ENCODE results near the gene GRID1.

GRID1 gene

DNA sequence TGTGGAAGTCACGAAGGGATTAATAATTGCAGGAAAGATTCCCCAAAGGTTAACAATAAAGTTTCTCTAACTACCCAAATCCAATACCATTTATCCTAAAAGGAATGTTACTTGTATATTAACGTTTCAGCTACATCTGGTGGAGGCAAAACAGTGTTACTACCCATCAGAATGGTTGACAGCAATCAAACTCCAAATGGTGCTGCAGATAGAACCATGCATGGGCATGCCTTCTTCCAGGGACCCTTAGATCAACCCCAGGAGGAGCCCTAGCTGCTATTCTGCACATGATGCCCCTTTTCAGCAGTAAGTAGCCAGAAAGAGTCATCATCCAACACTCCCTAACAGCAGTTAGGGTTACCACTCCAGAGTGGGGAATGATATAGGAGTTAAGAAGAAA is 336.3 kb downstream of the GRID1 start:
- DNase-seq, result no peak
- Mint-ChIP-seq H3K4me1 (no peaks in the 10 kb centered on the region), H3K27ac (no peak overlapping the region), H3K9me3 (peaks cover 5% of the 10 kb centered on the region in 2 donors), H3K27me3 (peaks cover 19 to 24% of the 10 kb centered on the region in 2 donors), H3K4me3 (no peak overlapping the region), H3K36me3 (no peaks in the 10 kb centered on the region)
- no peak for ATAC-seq (replicated peaks)

DNA sequence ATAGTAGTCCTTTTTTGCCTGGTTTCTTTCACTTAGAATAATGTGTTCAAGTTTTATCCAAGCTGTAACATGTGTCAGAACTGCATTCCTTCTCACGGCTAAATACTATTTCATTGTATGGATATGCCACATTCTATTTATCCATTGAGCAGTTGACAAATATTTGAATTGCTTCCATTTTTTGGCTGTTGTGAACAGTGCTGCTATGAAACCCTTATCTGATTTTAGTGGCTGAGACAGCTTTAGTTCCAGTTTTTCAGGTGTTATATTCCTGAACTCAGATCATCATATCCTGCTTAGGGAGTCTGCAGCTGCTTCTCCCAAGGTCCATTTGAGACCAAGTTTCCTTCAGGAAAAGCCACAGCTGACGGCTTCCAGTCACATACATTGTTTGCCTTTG is 339.2 kb downstream of the GRID1 start:
- Mint-ChIP-seq H3K36me3 (no peaks in the 10 kb centered on the region), H3K9me3 (peaks cover 5% of the 10 kb centered on the region in 2 donors), H3K4me1 (no peaks in the 10 kb centered on the region), H3K27me3 (peaks cover 14 to 27% of the 10 kb centered on the region in 2 donors), H3K27ac (no peak overlapping the region), H3K4me3 (no peak overlapping the region)
- ATAC-seq (replicated peaks) (no peak), DNase-seq (no peak)

DNA sequence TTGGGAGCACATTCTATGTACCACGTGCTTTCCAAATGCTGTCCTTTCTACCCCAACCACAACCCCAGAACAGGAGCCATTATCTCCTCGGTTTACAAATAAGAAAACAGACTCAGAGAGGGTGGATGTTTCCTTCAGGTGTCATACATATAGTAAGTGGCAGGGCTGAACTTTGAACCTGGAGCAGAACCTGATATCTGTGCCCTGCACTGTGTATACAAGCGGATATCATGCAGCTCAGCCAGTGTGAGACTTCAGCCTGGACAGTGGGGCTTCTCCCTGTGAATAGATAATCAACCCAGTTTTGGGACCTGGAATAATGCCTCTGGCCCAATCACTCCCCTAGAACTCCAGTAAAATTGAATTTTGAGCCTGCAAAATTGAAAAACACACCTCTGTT is 341.1 kb downstream of the GRID1 start:
- Mint-ChIP-seq H3K27me3 (peaks cover 7 to 18% of the 10 kb centered on the region in 2 donors), H3K36me3 (no peaks in the 10 kb centered on the region), H3K4me1 (no peaks in the 10 kb centered on the region), H3K9me3 (peaks cover 0 to 3% of the 10 kb centered on the region in 2 donors), H3K27ac (no peak overlapping the region), H3K4me3 (no peak overlapping the region)
- ATAC-seq (replicated peaks) (no peak), DNase-seq (no peak)

DNA sequence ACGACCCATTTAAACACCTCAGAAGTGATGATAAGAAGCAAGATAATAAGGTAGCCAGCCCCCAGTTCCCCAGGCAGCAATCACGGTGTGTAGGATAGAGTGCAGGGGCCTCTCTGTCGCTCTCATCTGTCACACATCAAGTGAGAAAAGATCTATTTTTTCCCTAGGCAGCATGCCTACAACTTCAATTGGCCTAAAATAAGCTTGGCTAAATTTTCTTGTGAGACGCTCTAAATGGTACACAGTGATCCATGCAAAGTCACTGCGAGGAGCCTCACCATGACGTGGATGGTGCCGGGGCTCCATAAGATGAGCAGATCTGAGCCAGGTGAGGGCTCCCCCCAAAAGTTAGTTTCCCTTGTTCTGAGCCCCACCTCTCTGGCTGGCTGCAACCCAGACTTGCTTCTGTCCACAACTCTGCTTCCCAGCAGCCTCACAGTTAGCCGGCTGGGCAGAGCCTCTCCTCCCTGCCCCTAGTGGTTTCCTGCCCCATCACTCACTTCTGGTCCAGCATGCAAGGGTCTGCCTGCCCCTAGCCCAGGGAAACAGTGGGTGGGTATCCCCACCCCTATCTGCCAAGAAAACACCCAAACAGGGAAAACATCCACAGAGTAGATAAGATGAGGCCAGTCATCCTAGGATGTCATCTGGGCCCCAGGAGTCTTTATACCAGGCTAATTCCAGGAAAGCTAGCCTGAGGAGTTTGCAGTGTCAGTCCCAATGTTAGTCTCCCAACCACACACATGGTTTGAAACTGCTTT is 342.1 kb downstream of the GRID1 start:
- no peak for DNase-seq
- no peaks in the 10 kb centered on the region for H3K4me1 Mint-ChIP-seq
- no peaks in the 10 kb centered on the region for H3K36me3 Mint-ChIP-seq
- no peak for ATAC-seq (replicated peaks)
- no peak overlapping the region for H3K27ac Mint-ChIP-seq
- H3K27me3 Mint-ChIP-seq, result peaks cover 7 to 18% of the 10 kb centered on the region in 2 donors
- peaks cover 0 to 3% of the 10 kb centered on the region in 2 donors for H3K9me3 Mint-ChIP-seq
- H3K4me3 Mint-ChIP-seq, result no peak overlapping the region

DNA sequence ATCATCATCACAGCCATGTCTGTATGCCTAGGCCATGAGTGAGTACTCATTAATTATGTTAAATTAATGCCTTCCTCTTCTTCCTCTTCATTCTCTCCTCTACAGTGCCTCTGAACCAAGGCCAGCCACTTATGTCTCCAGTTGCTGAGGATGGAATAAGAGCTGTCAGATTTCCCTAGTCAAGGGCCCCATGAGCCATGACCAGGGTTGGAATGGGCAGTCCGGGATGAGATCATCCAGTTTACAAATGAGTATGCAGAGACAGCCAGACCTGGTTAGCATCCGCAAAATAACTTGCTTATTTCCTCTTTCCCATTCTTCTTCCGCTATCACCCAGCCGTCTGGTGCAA is 342.7 kb downstream of the GRID1 start:
- H3K4me3 Mint-ChIP-seq, result no peak overlapping the region
- H3K36me3 Mint-ChIP-seq, result no peaks in the 10 kb centered on the region
- ATAC-seq (replicated peaks) (no peak), DNase-seq (no peak)
- H3K9me3 Mint-ChIP-seq, result peaks cover 0 to under 1% of the 10 kb centered on the region in 2 donors
- peaks cover 5 to 13% of the 10 kb centered on the region in 2 donors for H3K27me3 Mint-ChIP-seq
- H3K4me1 Mint-ChIP-seq, result no peaks in the 10 kb centered on the region
- no peak overlapping the region for H3K27ac Mint-ChIP-seq

DNA sequence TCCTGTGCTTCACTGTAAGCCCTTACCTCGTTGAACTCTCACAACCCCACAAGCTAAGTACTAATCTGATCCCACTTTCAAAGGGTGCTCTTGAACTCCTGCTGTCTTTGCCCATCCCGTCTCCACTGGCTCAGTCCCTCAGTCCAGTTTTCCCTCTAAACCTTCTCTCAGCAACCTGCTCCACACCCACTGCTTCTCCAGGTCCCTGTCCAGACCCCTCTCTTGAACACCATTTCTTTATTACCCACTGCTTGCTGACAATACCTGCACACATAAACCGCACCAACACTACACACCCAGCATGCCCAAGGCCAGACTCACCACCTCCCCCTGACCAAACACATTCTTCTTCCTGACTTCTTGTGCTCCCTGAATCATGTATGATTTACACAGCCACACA is 343.3 kb downstream of the GRID1 start:
- Mint-ChIP-seq H3K9me3 (no peaks in the 10 kb centered on the region), H3K4me1 (no peaks in the 10 kb centered on the region), H3K4me3 (no peak overlapping the region), H3K27me3 (peaks cover 3 to 10% of the 10 kb centered on the region in 2 donors), H3K27ac (no peak overlapping the region), H3K36me3 (no peaks in the 10 kb centered on the region)
- ATAC-seq (replicated peaks), result no peak
- DNase-seq, result no peak

DNA sequence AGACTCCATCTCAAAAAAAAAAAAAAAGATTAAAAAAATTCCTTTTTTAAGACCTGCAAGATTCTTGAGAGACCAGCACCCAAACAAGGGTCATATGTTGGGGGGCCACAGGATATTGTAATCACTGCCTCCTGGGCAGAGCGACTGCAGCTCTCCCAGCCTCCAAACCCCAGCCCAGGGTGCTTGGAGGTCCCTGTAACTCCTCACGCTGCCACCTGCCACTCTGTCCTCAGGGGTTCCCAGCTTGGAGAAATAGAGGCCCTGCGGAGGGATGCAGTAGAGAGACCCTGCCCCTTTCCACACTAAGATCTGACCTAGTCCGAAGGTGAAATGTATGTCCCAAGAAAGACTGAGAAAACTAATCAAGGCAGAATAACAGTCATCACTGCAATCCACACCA is 343.7 kb downstream of the GRID1 start:
- Mint-ChIP-seq H3K9me3 (no peaks in the 10 kb centered on the region), H3K36me3 (no peaks in the 10 kb centered on the region)

DNA sequence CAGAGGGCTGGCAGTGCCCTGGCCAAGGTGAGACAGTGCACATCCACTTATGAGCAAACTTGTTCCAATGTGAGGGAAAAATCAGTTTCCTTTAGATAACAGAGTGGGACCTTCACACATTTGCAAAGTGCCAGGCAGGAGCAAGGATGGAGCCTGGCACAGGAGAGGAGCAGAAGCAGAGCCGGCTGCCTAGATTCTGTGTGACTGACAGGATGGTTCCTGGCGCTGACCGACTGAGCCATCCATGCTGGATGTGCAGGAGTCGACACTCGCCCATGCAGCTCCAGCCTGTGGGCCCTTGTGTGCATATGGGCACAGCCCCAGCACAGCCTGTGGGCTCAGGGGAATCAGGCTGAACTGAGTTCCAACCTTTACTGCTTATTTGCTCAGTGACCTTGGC is 346.5 kb downstream of the GRID1 start:
- no peak for DNase-seq
- peaks cover 7 to 17% of the 10 kb centered on the region in 2 donors for H3K27me3 Mint-ChIP-seq
- peaks cover 6 to 9% of the 10 kb centered on the region in 2 donors for H3K4me1 Mint-ChIP-seq
- H3K9me3 Mint-ChIP-seq, result no peaks in the 10 kb centered on the region
- no peak for ATAC-seq (replicated peaks)
- no peak overlapping the region for H3K4me3 Mint-ChIP-seq
- H3K27ac Mint-ChIP-seq, result no peak overlapping the region
- no peaks in the 10 kb centered on the region for H3K36me3 Mint-ChIP-seq

More for the DNA sequence above, 343.7 kb downstream of the GRID1 start:
- no peak for ATAC-seq (replicated peaks)
- Mint-ChIP-seq H3K4me1 (peaks cover 2 to 3% of the 10 kb centered on the region in 2 donors), H3K27me3 (peaks cover 4 to 12% of the 10 kb centered on the region in 2 donors), H3K27ac (no peak overlapping the region), H3K4me3 (no peak overlapping the region)
- no peak for DNase-seq

DNA sequence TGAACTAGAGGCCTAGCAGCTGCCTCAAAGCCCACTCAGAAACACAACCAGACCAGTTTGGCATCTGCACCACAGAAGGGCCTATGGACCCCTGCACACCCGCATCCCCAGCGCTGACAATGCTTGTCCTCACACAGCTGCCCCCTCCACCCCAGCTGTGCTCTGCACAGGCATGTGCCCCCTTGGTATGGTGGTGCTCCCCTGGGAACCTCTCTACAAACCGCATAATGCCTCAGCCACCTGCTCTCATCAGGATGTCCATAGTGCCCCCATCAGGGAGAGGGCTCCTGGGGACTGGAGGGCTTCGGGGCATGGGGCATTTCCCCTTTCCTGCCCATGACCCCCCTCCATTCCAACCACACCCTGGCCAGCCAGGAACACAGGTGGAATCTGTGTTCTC is 347.5 kb downstream of the GRID1 start:
- DNase-seq, result no peak
- Mint-ChIP-seq H3K4me3 (no peak overlapping the region), H3K27ac (no peak overlapping the region)

DNA sequence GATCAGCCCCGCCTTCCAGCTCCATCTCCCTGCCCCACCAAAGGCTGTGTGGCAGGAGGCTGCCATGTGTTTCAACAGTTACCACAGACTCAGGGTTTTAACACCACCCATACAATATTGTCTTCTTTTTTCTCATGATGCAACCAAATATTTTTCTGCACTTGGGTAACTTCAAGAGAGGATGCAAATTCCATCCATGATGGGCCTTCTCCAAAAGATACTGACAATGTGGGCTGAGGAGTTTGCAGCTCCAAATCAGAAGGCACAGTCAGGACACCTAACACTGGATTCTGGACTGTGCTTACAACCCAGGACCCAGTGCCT is 347.9 kb downstream of the GRID1 start:
- H3K4me1 Mint-ChIP-seq, result peaks cover 6 to 9% of the 10 kb centered on the region in 2 donors

More for the DNA sequence above, 347.5 kb downstream of the GRID1 start:
- Mint-ChIP-seq H3K4me1 (peaks cover 6 to 9% of the 10 kb centered on the region in 2 donors), H3K9me3 (no peaks in the 10 kb centered on the region), H3K27me3 (peaks cover 7 to 17% of the 10 kb centered on the region in 2 donors), H3K36me3 (no peaks in the 10 kb centered on the region)
- ATAC-seq (replicated peaks), result no peak

DNA sequence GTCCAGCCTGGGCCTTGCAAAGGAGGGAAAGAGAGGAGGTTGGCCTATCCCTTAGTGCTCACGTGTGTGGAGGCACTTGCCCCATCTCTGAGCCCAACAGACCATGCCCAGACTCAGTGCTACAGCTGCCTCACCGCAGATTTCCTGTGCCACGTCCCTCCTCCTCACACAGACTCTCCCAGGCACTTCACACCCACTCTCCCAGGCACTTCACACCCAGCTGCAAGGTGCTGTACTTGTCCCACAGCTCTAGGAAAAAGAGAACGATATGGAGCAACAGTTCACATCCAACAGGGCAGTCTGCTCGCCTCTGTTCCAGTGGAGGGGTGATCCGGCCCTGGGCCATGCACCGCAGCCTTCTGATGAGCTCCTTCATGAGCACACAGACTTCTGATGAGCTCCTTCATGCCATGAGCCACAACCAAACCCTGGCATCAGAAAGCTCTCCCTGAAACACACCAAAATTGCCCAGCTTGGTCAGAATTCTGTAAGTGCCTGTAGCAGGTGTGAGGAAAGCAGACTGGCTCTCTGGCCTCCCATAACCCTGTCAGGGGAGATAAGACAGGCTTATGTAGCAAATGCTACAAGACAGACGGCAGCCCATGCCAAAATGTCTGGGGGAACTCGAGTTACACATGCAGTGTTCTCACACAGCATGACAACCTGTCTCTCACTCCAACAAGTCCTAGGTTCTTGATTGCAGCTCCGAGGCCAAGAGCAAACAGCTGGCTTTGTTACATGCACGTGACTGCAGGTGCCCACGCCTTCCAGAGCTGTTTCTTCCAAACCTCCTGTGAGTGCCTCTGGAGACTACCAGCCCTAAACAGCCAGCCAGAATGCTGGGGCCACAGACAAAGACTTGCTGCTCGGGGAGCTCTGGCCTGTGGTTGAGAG is 348.5 kb downstream of the GRID1 start:
- Mint-ChIP-seq H3K27me3 (peaks cover 8 to 24% of the 10 kb centered on the region in 2 donors), H3K4me1 (peaks cover 6 to 9% of the 10 kb centered on the region in 2 donors), H3K9me3 (no peaks in the 10 kb centered on the region), H3K27ac (peak overlapping the region; percentile 60), H3K4me3 (no peak overlapping the region), H3K36me3 (no peaks in the 10 kb centered on the region)
- peak in 1 of 2 donors; percentile 45 for ATAC-seq (replicated peaks)
- no peak for DNase-seq

More for the DNA sequence above, 347.9 kb downstream of the GRID1 start:
- Mint-ChIP-seq H3K27ac (no peak overlapping the region), H3K36me3 (no peaks in the 10 kb centered on the region), H3K9me3 (no peaks in the 10 kb centered on the region), H3K27me3 (peaks cover 7 to 18% of the 10 kb centered on the region in 2 donors), H3K4me3 (no peak overlapping the region)
- DNase-seq (no peak), ATAC-seq (replicated peaks) (no peak)

DNA sequence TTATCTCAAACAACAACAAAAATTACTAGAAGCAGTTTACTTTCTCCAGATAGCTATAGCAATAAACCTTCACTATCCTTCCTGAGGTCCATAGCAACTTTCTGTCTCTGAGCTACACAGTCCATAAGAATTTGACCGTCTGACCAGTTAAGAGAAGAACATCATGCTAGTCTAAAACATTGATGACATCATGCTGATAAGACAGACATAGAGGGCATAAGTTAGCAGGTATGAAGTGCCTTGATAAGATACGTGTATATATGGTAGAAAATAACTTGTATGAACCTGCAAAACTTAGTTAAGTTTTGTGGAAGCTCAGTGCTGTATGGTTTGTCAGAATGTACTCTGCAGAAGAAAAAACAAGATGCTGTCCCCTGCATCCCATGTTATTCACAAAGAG is 353.0 kb downstream of the GRID1 start:
- H3K4me3 Mint-ChIP-seq, result no peak overlapping the region
- no peaks in the 10 kb centered on the region for H3K36me3 Mint-ChIP-seq
- DNase-seq (no peak), ATAC-seq (replicated peaks) (no peak)
- H3K27me3 Mint-ChIP-seq, result peaks cover 11 to 49% of the 10 kb centered on the region in 2 donors
- no peaks in the 10 kb centered on the region for H3K9me3 Mint-ChIP-seq
- no peak overlapping the region for H3K27ac Mint-ChIP-seq
- peaks cover 6 to 9% of the 10 kb centered on the region in 2 donors for H3K4me1 Mint-ChIP-seq

DNA sequence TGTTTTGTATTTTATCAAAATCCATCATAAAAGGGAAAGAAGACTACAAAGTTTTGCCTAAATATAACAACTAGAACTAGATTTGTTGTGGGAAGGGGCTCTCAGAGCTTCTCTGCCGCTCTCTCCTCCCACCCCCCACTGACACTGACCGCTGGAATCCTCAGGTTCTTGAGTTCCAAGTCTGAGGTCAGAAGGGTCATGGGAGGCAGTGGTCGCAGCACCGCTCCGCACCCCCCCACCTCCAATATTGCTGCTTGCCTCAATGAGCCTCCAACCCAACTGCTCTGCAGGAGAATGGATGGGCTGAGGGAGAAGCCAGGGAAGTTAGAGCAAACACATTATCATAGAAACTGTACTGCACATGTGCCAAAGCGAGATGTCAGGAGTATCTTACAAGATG is 359.4 kb downstream of the GRID1 start:
- peaks cover 7 to 43% of the 10 kb centered on the region in 2 donors for H3K27me3 Mint-ChIP-seq
- no peaks in the 10 kb centered on the region for H3K36me3 Mint-ChIP-seq
- H3K27ac Mint-ChIP-seq, result no peak overlapping the region
- no peak for ATAC-seq (replicated peaks)
- no peak overlapping the region for H3K4me3 Mint-ChIP-seq
- no peaks in the 10 kb centered on the region for H3K9me3 Mint-ChIP-seq
- no peak for DNase-seq
- H3K4me1 Mint-ChIP-seq, result no peaks in the 10 kb centered on the region

DNA sequence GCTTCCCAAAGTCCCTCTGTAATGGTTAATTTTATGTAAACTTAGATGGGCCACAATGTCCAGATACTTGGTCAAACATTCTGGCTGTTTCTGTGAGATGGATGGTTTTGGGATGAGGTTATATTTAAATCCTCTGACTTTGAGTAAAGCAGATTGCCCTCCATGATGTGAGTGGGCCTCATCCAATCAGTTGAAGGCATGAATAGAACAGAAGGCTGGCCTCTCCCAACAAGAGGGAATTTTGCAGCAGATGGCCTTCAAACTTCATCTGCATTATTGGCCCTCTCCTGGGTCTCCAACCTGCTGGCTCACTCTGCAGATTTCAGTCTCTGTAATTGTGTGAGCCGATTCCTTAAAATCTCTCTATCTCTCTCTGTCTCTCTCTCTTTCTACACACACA is 362.3 kb downstream of the GRID1 start:
- DNase-seq, result no peak
- peaks cover 14 to 31% of the 10 kb centered on the region in 2 donors for H3K27me3 Mint-ChIP-seq

DNA sequence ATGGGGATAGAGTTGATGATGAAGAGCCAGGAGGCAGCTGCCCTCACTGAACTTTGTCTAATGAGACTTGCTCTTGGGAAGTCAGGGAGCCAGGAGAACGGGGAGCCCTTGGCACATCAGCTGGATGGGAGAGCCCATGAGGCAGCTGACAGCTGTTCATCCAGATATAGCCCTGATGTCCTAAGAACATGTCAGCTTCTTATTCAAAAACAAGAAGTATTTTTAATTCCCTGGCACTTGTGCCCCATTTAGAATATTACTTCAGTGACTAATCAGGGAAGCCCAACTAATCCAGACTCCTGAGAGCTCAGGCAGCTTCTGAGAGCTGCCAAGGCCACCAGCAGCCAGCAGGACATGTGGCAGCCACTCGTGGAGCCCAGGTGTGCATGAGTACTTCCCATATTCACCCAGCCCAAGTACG is 363.4 kb downstream of the GRID1 start:
- Mint-ChIP-seq H3K27me3 (peaks cover 19 to 33% of the 10 kb centered on the region in 2 donors), H3K36me3 (no peaks in the 10 kb centered on the region), H3K27ac (no peak overlapping the region), H3K4me1 (no peaks in the 10 kb centered on the region), H3K9me3 (peaks cover 3 to 4% of the 10 kb centered on the region in 2 donors), H3K4me3 (no peak overlapping the region)
- DNase-seq (no peak), ATAC-seq (replicated peaks) (no peak)

More for the DNA sequence above, 362.3 kb downstream of the GRID1 start:
- no peaks in the 10 kb centered on the region for H3K9me3 Mint-ChIP-seq
- no peaks in the 10 kb centered on the region for H3K4me1 Mint-ChIP-seq
- H3K4me3 Mint-ChIP-seq, result no peak overlapping the region
- H3K27ac Mint-ChIP-seq, result no peak overlapping the region
- ATAC-seq (replicated peaks), result no peak
- H3K36me3 Mint-ChIP-seq, result no peaks in the 10 kb centered on the region
